ENCODE results near the gene COLEC12. TPM values are rescaled to one million over a fixed set of nuclear protein-coding genes. Genes with fewer than 3 reads are reported as not detected.
"Not testable (repeated sequence)": the region's sequence is repeated elsewhere in the genome, so short reads cannot be mapped to it uniquely, and the experiment has no call there.

COLEC12 gene
- total RNA-seq, 2 donors from 2014 or later = not detected

DNA sequence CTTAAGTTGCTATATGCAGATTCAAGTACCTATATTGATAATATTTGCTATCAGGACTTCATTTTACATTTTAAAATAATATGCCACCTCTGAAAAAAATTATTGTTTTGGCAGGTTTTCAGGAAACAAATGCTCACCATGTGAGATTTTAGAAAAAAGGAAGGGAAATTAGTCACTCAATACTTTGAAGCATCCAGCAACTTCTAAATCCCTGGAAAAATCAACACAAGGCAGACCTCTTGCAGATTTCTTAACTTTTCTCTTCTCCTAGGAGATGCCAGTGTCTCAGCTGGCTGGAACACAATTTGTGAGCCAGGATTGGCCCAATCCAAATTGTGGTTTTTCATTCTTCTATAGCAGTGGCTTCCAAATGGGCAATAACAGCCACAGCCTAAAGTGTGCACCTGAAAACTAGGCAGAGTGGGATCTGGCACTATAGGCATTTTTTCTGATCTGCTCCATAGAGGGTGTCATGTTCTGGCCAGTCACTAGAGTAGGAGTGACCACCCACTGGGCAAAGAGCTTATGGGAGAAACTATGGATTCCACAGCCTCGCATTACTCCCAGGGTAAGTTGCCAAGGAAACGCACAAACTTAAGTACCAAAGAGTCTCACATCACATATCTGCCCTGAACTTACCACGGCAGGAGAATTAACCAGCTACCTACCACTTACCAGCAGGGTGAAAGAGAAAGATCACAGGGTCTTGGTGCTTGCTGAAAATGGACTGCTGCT is 204.6 kb downstream of the COLEC12 start:
- no peak for DNase-seq (ENCODE audit: low spot score in 2 of 2)
- H3K9me3 Mint-ChIP-seq = no peaks in the 10 kb centered on the region
- no peaks in the 10 kb centered on the region for H3K36me3 Mint-ChIP-seq
- no peak for ATAC-seq
- no peak overlapping the region for H3K27ac Mint-ChIP-seq

GRCh38 chr18:294566-294965 is 205.9 kb downstream of the COLEC12 start:
- no peak for DNase-seq (ENCODE audit: low spot score in 2 of 2)
- Mint-ChIP-seq H3K9me3 (no peaks in the 10 kb centered on the region), H3K27ac (no peak overlapping the region), H3K36me3 (no peaks in the 10 kb centered on the region)
- no peak for ATAC-seq

DNA sequence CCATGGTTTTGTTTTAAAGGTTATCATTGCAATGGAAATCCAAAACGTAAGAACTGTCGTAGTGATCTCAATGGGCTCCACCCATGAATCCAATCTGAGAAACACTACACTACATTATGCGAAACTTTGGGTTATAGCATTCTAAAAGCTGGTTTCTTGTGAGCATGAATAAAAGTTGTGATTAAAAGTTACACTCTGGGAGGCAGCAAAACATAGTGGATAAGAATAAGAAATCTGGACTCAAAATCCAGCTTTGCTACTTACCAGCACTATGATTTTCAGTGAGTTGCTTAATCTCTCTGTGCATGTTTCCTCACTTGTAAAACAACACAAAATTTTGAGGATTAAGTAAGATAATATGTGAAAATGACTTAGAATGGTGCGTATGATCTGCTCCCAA is 207.0 kb downstream of the COLEC12 start:
- Mint-ChIP-seq H3K27ac (no peak overlapping the region), H3K36me3 (no peaks in the 10 kb centered on the region), H3K9me3 (no peaks in the 10 kb centered on the region)
- DNase-seq (ENCODE audit: low spot score in 2 of 2) (no peak), ATAC-seq (no peak)

GRCh38 chr18:292271-292670 is 208.2 kb downstream of the COLEC12 start:
- DNase-seq (ENCODE audit: low spot score in 2 of 2) (no peak), ATAC-seq (no peak)
- H3K27ac Mint-ChIP-seq = no peak overlapping the region
- no peaks in the 10 kb centered on the region for H3K9me3 Mint-ChIP-seq
- no peaks in the 10 kb centered on the region for H3K36me3 Mint-ChIP-seq

DNA sequence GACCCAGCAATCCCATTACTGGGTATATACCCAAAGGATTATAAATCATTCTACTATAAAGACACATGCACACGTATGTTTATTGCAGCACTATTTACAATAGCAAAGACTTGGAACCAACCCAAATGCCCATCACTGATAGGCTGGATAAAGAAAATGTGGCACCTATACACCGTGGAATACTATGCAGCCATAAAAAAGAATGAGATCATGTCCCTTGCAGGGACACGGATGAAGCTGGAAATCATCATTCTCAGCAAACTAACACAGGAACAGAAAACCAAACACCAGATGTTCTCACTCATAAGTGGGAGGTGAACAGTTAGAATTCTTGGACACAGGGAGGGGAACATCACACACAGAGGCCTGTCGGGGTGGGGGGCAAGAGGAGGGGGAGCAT is 210.5 kb downstream of the COLEC12 start:
- not testable (repeated sequence) for ATAC-seq; H3K36me3 Mint-ChIP-seq; H3K9me3 Mint-ChIP-seq; DNase-seq (ENCODE audit: low spot score in 2 of 2); H3K27ac Mint-ChIP-seq

DNA sequence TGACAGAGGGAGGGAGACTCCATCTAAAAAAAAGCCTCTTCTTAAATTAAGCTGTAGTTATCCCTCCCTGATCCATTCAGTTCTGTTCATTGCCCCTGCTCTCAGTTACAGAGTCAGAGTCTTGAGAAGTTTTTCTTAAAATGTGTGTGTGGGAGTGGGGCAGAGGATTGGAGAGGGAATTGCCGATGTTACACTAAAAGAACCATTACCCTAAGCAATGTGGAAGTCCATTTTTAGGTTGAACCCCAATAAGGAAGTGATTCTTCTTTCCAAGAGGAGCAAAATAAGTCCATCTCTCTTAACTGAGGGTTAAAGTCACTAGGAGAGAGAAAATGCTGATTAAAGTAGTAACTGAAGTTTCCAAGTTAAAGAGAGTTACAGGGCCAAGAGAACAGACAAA is 211.5 kb downstream of the COLEC12 start:
- no peaks in the 10 kb centered on the region for H3K36me3 Mint-ChIP-seq
- DNase-seq (ENCODE audit: low spot score in 2 of 2) (no peak), ATAC-seq (no peak)
- H3K27ac Mint-ChIP-seq = no peak overlapping the region
- H3K9me3 Mint-ChIP-seq = no peaks in the 10 kb centered on the region

GRCh38 chr18:286515-287310 is 213.8 kb downstream of the COLEC12 start:
- Mint-ChIP-seq H3K9me3 (no peaks in the 10 kb centered on the region), H3K36me3 (no peaks in the 10 kb centered on the region), H3K27ac (no peak overlapping the region)
- ATAC-seq (no peak), DNase-seq (ENCODE audit: low spot score in 2 of 2) (no peak)

GRCh38 chr18:285817-286216 is 214.7 kb downstream of the COLEC12 start:
- ATAC-seq (no peak), DNase-seq (ENCODE audit: low spot score in 2 of 2) (no peak)
- no peaks in the 10 kb centered on the region for H3K9me3 Mint-ChIP-seq
- no peaks in the 10 kb centered on the region for H3K36me3 Mint-ChIP-seq
- H3K27ac Mint-ChIP-seq = no peak overlapping the region

- no peaks in the 10 kb centered on the region for H3K9me3 Mint-ChIP-seq
- DNase-seq (ENCODE audit: low spot score in 2 of 2) (no peak), ATAC-seq (no peak)
- H3K36me3 Mint-ChIP-seq = no peaks in the 10 kb centered on the region
- H3K27ac Mint-ChIP-seq = no peak overlapping the region
These were observed 225.0 kb downstream of the COLEC12 start for GRCh38 chr18:275486-275885.

- Mint-ChIP-seq H3K27ac (no peak overlapping the region), H3K9me3 (no peaks in the 10 kb centered on the region), H3K36me3 (no peaks in the 10 kb centered on the region)
- DNase-seq (ENCODE audit: low spot score in 2 of 2) (no peak), ATAC-seq (no peak)
These were observed 226.2 kb downstream of the COLEC12 start for GRCh38 chr18:274313-274712.

DNA sequence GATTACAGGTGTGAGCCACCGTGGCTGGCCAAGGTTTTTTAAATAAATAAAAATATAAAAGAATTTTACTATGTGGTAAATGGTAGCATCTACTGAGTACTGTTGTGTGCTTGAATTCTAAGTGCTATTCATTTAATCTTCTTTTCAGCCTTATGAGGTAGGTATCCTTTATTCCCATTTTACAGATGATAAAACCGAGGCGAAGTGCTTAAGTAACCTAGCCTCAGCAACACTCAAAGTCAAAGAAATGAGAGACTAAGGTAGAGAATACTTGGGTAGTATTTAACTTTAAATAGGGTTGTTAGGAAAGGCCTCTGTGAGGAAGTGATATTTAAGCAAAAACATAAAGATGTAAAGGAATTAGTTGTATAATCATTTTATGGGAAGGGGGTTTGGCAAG is 227.0 kb downstream of the COLEC12 start:
- no peak overlapping the region for H3K27ac Mint-ChIP-seq
- no peak for ATAC-seq
- DNase-seq (ENCODE audit: low spot score in 2 of 2) = no peak
- no peaks in the 10 kb centered on the region for H3K9me3 Mint-ChIP-seq
- peaks cover 1 to 2% of the 10 kb centered on the region in 2 donors for H3K36me3 Mint-ChIP-seq

DNA sequence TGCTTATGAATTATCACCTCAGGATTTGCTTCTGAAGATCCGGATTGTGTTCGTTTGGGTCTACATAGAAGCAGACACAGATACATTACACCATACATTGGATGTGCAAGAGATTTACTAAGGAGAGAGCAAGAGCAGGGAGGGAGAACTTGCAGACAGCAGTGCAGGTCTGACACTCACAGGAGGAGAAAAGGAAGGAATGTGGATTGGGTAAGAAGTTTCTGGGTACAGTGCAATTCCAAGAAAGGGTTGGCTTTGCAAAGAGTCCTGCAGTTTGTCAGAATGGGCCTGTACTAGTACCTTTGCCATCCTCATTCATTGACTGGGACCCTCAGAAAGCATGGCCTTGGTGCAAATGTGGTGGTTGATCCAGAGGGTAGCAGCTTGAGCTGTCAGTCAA is 227.9 kb downstream of the COLEC12 start:
- Mint-ChIP-seq H3K36me3 (peaks cover 9 to 10% of the 10 kb centered on the region in 2 donors), H3K9me3 (no peaks in the 10 kb centered on the region), H3K27ac (no peak overlapping the region)
- DNase-seq (ENCODE audit: low spot score in 2 of 2) (no peak), ATAC-seq (no peak)

DNA sequence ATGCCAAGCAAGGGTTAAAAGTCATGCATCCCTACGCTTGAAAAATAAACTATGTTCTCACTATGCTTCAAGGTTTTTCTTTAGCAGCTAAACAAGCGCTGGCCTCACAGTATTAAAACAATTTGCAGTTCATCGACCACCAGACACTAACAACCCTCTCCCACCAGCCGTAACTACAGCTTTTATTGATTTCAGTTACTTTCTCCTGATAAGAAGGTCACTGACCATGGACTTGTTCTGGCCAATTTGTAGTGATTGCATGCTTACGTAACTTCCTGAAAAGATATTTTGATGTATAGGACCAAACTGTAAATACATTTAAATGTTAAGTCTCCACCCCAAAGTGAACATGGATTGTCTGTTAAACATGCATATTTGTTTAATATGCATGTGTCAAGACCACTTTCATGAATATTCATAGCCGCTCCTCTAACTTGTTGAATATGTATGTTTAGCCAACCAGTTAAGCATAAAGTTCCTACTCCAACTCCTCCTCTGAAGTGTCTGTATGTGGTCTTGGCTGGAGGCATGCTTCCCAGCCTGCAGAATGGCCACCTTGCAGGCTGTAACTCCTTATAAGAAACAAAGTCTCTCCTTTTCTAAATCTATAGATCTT is 230.9 kb downstream of the COLEC12 start:
- peaks cover 9 to 20% of the 10 kb centered on the region in 2 donors for H3K36me3 Mint-ChIP-seq

GRCh38 chr18:267688-268552 is 232.6 kb downstream of the COLEC12 start, which contains the start of gene THOC1:
Gene THOC1 (minus strand): TSS chr18:268047. CDS start chr18:268019, 28 bp downstream.
- peak within 1 kb of the TSS; percentile 99 to 100 for H3K27ac Mint-ChIP-seq
- H3K36me3 Mint-ChIP-seq = peaks cover 17 to 28% of the 10 kb centered on the region in 2 donors
- no peaks in the 10 kb centered on the region for H3K9me3 Mint-ChIP-seq
- peak; percentile 95 to 96 for ATAC-seq
- DNase-seq (ENCODE audit: low spot score in 2 of 2) = peak; percentile 90 to 96

More for the DNA sequence above, 230.9 kb downstream of the COLEC12 start:
- DNase-seq (ENCODE audit: low spot score in 2 of 2) (no peak), ATAC-seq (no peak)
- H3K27ac Mint-ChIP-seq = peak overlapping the region in 1 of 2 donors; percentile 37
- no peaks in the 10 kb centered on the region for H3K9me3 Mint-ChIP-seq

- no peaks in the 10 kb centered on the region for H3K9me3 Mint-ChIP-seq
- ATAC-seq = no peak
- no peak for DNase-seq (ENCODE audit: low spot score in 2 of 2)
- peaks cover 17 to 28% of the 10 kb centered on the region in 2 donors for H3K36me3 Mint-ChIP-seq
- peak overlapping the region; percentile 99 to 100 for H3K27ac Mint-ChIP-seq
These were observed 233.2 kb downstream of the COLEC12 start for GRCh38 chr18:267380-267687.

All from activated naive CD4-positive, alpha-beta T cell treated with anti-CD3 and anti-CD28 coated beads, Interleukin-2, amount 50 U/mL, for 72 hours (primary cell).